ENCODE results near the gene LGALS9. TPM values are rescaled to one million over a fixed set of nuclear protein-coding genes. Genes with fewer than 3 reads are reported as not detected.

LGALS9 gene
- total RNA-seq, 1 experiment from 2014 or later: 1.6 TPM

DNA sequence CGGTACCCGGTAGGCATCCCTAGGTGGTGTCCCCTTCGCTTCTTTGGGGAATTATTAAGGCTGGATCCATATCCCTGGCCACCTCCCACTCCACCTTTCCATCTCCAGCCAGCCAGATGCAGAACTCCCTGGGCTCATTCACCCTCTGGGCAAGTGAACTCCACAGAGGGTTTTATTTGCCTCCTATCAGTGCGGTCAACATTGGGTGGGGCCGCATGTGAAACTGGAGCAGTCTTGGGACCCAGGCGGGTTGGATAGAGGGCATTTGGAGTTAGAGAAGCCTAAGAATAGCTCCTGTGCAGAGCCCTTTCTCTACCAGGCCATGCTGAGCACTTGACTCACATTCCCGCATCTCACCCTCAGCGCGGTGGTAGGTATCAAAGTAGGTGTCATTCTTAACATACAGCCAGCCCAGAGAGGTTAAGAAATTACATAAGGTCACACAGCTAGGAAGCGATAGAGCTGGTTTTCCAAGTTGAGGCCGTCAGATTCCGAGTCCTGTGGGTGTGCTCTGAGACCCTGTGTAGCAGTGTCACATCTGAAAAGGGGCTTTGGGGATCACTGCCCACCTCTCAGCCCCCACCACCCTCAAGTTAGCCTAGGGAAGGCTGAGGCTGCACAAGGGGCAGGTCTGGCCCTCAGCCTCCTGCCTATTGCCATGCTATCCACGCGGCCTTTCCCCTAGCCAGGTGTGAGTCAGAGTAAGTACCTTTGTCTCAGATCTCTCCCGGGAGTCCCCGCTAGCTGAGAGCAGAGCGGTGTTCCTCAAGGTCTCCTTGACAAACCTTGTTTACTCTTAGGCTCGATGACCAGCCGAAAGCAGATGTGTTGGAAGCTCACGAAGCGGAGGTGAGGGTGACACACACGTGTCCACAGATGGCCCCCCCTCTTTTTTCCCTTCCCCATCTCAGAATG, 26.9 kb upstream of the LGALS9 start:
- no peak for ATAC-seq
- ChIA-PET CTCF (interaction anchor here (0.6 to 1.2 kb wide), 3 partner anchors 40 to 47 kb away, joined by 3 to 8 read pairs (median 3); no protein-coding TSS in a partner anchor), POLR2A (no interaction called here)
- TF ChIP-seq TCF7L2 (IDR thresholded peaks at IDR 0.05; ENCODE audit: low read depth, low read length): no peak
- TF ChIP-seq, protein P1, sequence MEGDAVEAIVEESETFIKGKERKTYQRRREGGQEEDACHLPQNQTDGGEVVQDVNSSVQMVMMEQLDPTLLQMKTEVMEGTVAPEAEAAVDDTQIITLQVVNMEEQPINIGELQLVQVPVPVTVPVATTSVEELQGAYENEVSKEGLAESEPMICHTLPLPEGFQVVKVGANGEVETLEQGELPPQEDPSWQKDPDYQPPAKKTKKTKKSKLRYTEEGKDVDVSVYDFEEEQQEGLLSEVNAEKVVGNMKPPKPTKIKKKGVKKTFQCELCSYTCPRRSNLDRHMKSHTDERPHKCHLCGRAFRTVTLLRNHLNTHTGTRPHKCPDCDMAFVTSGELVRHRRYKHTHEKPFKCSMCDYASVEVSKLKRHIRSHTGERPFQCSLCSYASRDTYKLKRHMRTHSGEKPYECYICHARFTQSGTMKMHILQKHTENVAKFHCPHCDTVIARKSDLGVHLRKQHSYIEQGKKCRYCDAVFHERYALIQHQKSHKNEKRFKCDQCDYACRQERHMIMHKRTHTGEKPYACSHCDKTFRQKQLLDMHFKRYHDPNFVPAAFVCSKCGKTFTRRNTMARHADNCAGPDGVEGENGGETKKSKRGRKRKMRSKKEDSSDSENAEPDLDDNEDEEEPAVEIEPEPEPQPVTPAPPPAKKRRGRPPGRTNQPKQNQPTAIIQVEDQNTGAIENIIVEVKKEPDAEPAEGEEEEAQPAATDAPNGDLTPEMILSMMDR (IDR thresholded peaks at IDR 0.05): no peak
- TF ChIP-seq SIN3A (IDR thresholded peaks at IDR 0.05; ENCODE audit: borderline replicate concordance, insufficient read depth, low read depth, low read length): no peak
- TF ChIP-seq, protein P2, sequence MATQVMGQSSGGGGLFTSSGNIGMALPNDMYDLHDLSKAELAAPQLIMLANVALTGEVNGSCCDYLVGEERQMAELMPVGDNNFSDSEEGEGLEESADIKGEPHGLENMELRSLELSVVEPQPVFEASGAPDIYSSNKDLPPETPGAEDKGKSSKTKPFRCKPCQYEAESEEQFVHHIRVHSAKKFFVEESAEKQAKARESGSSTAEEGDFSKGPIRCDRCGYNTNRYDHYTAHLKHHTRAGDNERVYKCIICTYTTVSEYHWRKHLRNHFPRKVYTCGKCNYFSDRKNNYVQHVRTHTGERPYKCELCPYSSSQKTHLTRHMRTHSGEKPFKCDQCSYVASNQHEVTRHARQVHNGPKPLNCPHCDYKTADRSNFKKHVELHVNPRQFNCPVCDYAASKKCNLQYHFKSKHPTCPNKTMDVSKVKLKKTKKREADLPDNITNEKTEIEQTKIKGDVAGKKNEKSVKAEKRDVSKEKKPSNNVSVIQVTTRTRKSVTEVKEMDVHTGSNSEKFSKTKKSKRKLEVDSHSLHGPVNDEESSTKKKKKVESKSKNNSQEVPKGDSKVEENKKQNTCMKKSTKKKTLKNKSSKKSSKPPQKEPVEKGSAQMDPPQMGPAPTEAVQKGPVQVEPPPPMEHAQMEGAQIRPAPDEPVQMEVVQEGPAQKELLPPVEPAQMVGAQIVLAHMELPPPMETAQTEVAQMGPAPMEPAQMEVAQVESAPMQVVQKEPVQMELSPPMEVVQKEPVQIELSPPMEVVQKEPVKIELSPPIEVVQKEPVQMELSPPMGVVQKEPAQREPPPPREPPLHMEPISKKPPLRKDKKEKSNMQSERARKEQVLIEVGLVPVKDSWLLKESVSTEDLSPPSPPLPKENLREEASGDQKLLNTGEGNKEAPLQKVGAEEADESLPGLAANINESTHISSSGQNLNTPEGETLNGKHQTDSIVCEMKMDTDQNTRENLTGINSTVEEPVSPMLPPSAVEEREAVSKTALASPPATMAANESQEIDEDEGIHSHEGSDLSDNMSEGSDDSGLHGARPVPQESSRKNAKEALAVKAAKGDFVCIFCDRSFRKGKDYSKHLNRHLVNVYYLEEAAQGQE (IDR thresholded peaks at IDR 0.05; ENCODE audit: insufficient read depth in 1 of 2, low read depth in 2 of 2, low read length in 1 of 2): no peak
- TF ChIP-seq POLR2AphosphoS5 (IDR thresholded peaks at IDR 0.05; ENCODE audit: low read depth, low read length): no peak
- in situ Hi-C loops (cut with HindIII; ENCODE audit: low pct_unique_long_range_greater_than_20kb, low sequenced_read_pairs): no loop called here
- Histone ChIP-seq H3K36me3 (ENCODE audit: control insufficient read depth, insufficient read depth, low read length) (no peaks in the 10 kb centered on the region), H3K4me3 (ENCODE audit: low read depth in 2 of 2, low read length in 2 of 2) (no peak overlapping the region), H3K4me1 (ENCODE audit: control insufficient read depth, insufficient read depth, low read length) (no peaks in the 10 kb centered on the region), H3K9me3 (ENCODE audit: control insufficient read depth, insufficient read depth, low read depth, low read length) (no peaks in the 10 kb centered on the region), H3K27me3 (ENCODE audit: control insufficient read depth, insufficient read depth, low read length) (no peaks in the 10 kb centered on the region), H3K27ac (ENCODE audit: low read length) (no peak overlapping the region)
- intact Hi-C loops (cut with micrococcal nuclease; ENCODE audit: unreplicated experiment): loop anchor here (2.0 kb wide), 1 partner anchor 51 kb away; no protein-coding TSS in a partner anchor
- BruUV-seq (replicated peaks): no TSS peak
- no peak for DNase-seq (ENCODE audit: low read depth, low spot score)

DNA sequence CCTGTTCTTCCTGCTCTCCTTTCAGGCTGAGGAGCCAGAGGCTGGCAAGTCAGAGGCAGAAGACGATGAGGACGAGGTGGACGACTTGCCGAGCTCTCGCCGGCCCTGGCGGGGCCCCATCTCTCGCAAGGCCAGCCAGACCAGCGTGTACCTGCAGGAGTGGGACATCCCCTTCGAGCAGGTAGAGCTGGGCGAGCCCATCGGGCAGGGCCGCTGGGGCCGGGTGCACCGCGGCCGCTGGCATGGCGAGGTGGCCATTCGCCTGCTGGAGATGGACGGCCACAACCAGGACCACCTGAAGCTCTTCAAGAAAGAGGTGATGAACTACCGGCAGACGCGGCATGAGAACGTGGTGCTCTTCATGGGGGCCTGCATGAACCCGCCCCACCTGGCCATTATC, 25.6 kb upstream of the LGALS9 start:
- no peaks in the 10 kb centered on the region for H3K4me1 ChIP-seq (ENCODE audit: control insufficient read depth, insufficient read depth, low read length)
- TF ChIP-seq, protein P1 (IDR thresholded peaks at IDR 0.05): no peak
- TF ChIP-seq, protein P2 (IDR thresholded peaks at IDR 0.05; ENCODE audit: insufficient read depth in 1 of 2, low read depth in 2 of 2, low read length in 1 of 2): no peak
- no peak for TF ChIP-seq POLR2AphosphoS5 (IDR thresholded peaks at IDR 0.05; ENCODE audit: low read depth, low read length)
- no peak for TF ChIP-seq TCF7L2 (IDR thresholded peaks at IDR 0.05; ENCODE audit: low read depth, low read length)
- no peak for TF ChIP-seq SIN3A (IDR thresholded peaks at IDR 0.05; ENCODE audit: borderline replicate concordance, insufficient read depth, low read depth, low read length)
- in situ Hi-C loops (cut with HindIII; ENCODE audit: low pct_unique_long_range_greater_than_20kb, low sequenced_read_pairs): no loop called here
- no peak overlapping the region for H3K4me3 ChIP-seq (ENCODE audit: low read depth in 2 of 2, low read length in 2 of 2)
- no peaks in the 10 kb centered on the region for H3K36me3 ChIP-seq (ENCODE audit: control insufficient read depth, insufficient read depth, low read length)
- BruUV-seq (replicated peaks): no TSS peak
- POLR2A ChIA-PET: interaction anchor here (0.6 kb wide), 1 partner anchor 225 kb away, joined by 4 read pairs; no protein-coding TSS in a partner anchor
- DNase-seq (ENCODE audit: low read depth, low spot score) (no peak), ATAC-seq (no peak)
- no peak overlapping the region for H3K27ac ChIP-seq (ENCODE audit: low read length)
- H3K9me3 ChIP-seq (ENCODE audit: control insufficient read depth, insufficient read depth, low read depth, low read length): no peaks in the 10 kb centered on the region
- no peaks in the 10 kb centered on the region for H3K27me3 ChIP-seq (ENCODE audit: control insufficient read depth, insufficient read depth, low read length)
- CTCF ChIA-PET: no interaction called here
- intact Hi-C loops (cut with micrococcal nuclease; ENCODE audit: unreplicated experiment): loop anchor here (5.0 kb wide), 1 partner anchor 152 kb away; no protein-coding TSS in a partner anchor

All from Panc1 (cell line).